ENCODE data around the gene BLCAP.
"Not testable (repeated sequence)": the region's sequence is repeated elsewhere in the genome, so short reads cannot be mapped to it uniquely, and the experiment has no call there.

BLCAP gene

GRCh38 chr20:37552415-37552814, 24.7 kb upstream of the BLCAP start:
- TF ChIP-seq EZH2phosphoT487 (IDR thresholded peaks at IDR 0.05; ENCODE audit: borderline replicate concordance, low read length): no peak
- no peak for TF ChIP-seq CTCF (IDR thresholded peaks at IDR 0.05; ENCODE audit: low read depth, low read length, poor library complexity, severe bottlenecking)
- H3K4me3 ChIP-seq (ENCODE audit: low read length): no peak overlapping the region
- no peaks in the 10 kb centered on the region for H3K79me2 ChIP-seq (ENCODE audit: control insufficient read depth, low read length)
- peaks cover 9% of the 10 kb centered on the region; the same call in 1 of the 2 replicates for H3K27me3 ChIP-seq (ENCODE audit: control insufficient read depth, low read length)
- H3K9me2 ChIP-seq (replicated peaks; ENCODE audit: control insufficient read depth, low read length): no peaks in the 10 kb centered on the region
- H3K4me2 ChIP-seq (ENCODE audit: low read length): no peak overlapping the region
- no peaks in the 10 kb centered on the region for H3K36me3 ChIP-seq (ENCODE audit: control insufficient read depth, low read length)
- H3F3A ChIP-seq (ENCODE audit: control insufficient read depth, insufficient read depth): no peaks in the 10 kb centered on the region
- no peak overlapping the region for H3K27ac ChIP-seq (ENCODE audit: low read depth, low read length)
- 0 out of 2 replicates have a peak, but pooled peaks cover 3% of the 10 kb centered on the region for H3K4me1 ChIP-seq (ENCODE audit: control insufficient read depth, low read length)
- H3K9me3 ChIP-seq (ENCODE audit: control insufficient read depth, insufficient read depth, low read length): no peaks in the 10 kb centered on the region
- no peaks in the 10 kb centered on the region for H4K20me1 ChIP-seq (ENCODE audit: control insufficient read depth, insufficient read depth, low read depth, low read length)

- not testable (repeated sequence) for H3K9me3 ChIP-seq (ENCODE audit: control insufficient read depth, insufficient read depth, low read length); H3K4me1 ChIP-seq (ENCODE audit: control insufficient read depth, low read length); H3K79me2 ChIP-seq (ENCODE audit: control insufficient read depth, low read length); H3K27ac ChIP-seq (ENCODE audit: low read depth, low read length); H3K36me3 ChIP-seq (ENCODE audit: control insufficient read depth, low read length); H3K4me2 ChIP-seq (ENCODE audit: low read length); H3K9me2 ChIP-seq (replicated peaks; ENCODE audit: control insufficient read depth, low read length); H3K27me3 ChIP-seq (ENCODE audit: control insufficient read depth, low read length); H4K20me1 ChIP-seq (ENCODE audit: control insufficient read depth, insufficient read depth, low read depth, low read length); H3K4me3 ChIP-seq (ENCODE audit: low read length); H3F3A ChIP-seq (ENCODE audit: control insufficient read depth, insufficient read depth)
Observed at GRCh38 chr20:37551660-37552059, 24.0 kb upstream of the BLCAP start.

GRCh38 chr20:37550101-37550920, 22.6 kb upstream of the BLCAP start:
- not testable (repeated sequence) for H3K36me3 ChIP-seq (ENCODE audit: control insufficient read depth, low read length); H3K27ac ChIP-seq (ENCODE audit: low read depth, low read length); H3K4me1 ChIP-seq (ENCODE audit: control insufficient read depth, low read length); H3K9me2 ChIP-seq (replicated peaks; ENCODE audit: control insufficient read depth, low read length); H3K9me3 ChIP-seq (ENCODE audit: control insufficient read depth, insufficient read depth, low read length); H3K27me3 ChIP-seq (ENCODE audit: control insufficient read depth, low read length); H4K20me1 ChIP-seq (ENCODE audit: control insufficient read depth, insufficient read depth, low read depth, low read length); H3K4me2 ChIP-seq (ENCODE audit: low read length); H3F3A ChIP-seq (ENCODE audit: control insufficient read depth, insufficient read depth); H3K79me2 ChIP-seq (ENCODE audit: control insufficient read depth, low read length); H3K4me3 ChIP-seq (ENCODE audit: low read length)

GRCh38 chr20:37547912-37548311, 20.2 kb upstream of the BLCAP start:
- no peaks in the 10 kb centered on the region for H3K9me2 ChIP-seq (replicated peaks; ENCODE audit: control insufficient read depth, low read length)
- H4K20me1 ChIP-seq (ENCODE audit: control insufficient read depth, insufficient read depth, low read depth, low read length): no peaks in the 10 kb centered on the region
- no peak overlapping the region for H3K4me3 ChIP-seq (ENCODE audit: low read length)
- TF ChIP-seq CTCF (IDR thresholded peaks at IDR 0.05; ENCODE audit: low read depth, low read length, poor library complexity, severe bottlenecking) (no peak), EZH2phosphoT487 (IDR thresholded peaks at IDR 0.05; ENCODE audit: borderline replicate concordance, low read length) (no peak)
- H3K27ac ChIP-seq (ENCODE audit: low read depth, low read length): no peak overlapping the region
- H3K79me2 ChIP-seq (ENCODE audit: control insufficient read depth, low read length): no peaks in the 10 kb centered on the region
- H3K36me3 ChIP-seq (ENCODE audit: control insufficient read depth, low read length): no peaks in the 10 kb centered on the region
- H3F3A ChIP-seq (ENCODE audit: control insufficient read depth, insufficient read depth): no peaks in the 10 kb centered on the region
- H3K4me2 ChIP-seq (ENCODE audit: low read length): no peak overlapping the region
- no peaks in the 10 kb centered on the region for H3K9me3 ChIP-seq (ENCODE audit: control insufficient read depth, insufficient read depth, low read length)
- peaks cover 8% of the 10 kb centered on the region; the same call in 1 of the 2 replicates for H3K27me3 ChIP-seq (ENCODE audit: control insufficient read depth, low read length)
- 0 out of 2 replicates have a peak, but pooled peaks cover 3% of the 10 kb centered on the region for H3K4me1 ChIP-seq (ENCODE audit: control insufficient read depth, low read length)
